ELR (cell line): ENCODE data around the gene IGFBP6.

Source experiments
- DNase-seq: peaks from one replicate; pipeline ENCODE4 v3.0.0-alpha.2; 2015; ENCODE audit warnings: low read depth

Gene IGFBP6

GRCh38 chr12:53120685-53121525, 23.4 kb downstream of the IGFBP6 start:
- no peak for DNase-seq

GRCh38 chr12:53122961-53123468, 25.5 kb downstream of the IGFBP6 start:
- DNase-seq: peak; percentile 35

GRCh38 chr12:53123578-53124351, 26.3 kb downstream of the IGFBP6 start:
- DNase-seq: peak; percentile 79

- no peak for DNase-seq
Measured at GRCh38 chr12:53124352-53124723, 26.9 kb downstream of the IGFBP6 start.

GRCh38 chr12:53127169-53127568, 29.7 kb downstream of the IGFBP6 start:
- DNase-seq: no peak

GRCh38 chr12:53128780-53129569, 31.5 kb downstream of the IGFBP6 start:
- DNase-seq: no peak

- DNase-seq: no peak
Measured at GRCh38 chr12:53131844-53132243, 34.4 kb downstream of the IGFBP6 start.

- no peak for DNase-seq
Measured at GRCh38 chr12:53133722-53134121, 36.3 kb downstream of the IGFBP6 start.

- no peak for DNase-seq
Measured at GRCh38 chr12:53143355-53143754, 45.9 kb downstream of the IGFBP6 start.

- peak; percentile 36 for DNase-seq
Measured at GRCh38 chr12:53145383-53146260, 48.2 kb downstream of the IGFBP6 start.

GRCh38 chr12:53147181-53147580, 49.7 kb downstream of the IGFBP6 start:
- no peak for DNase-seq

- no peak for DNase-seq
Measured at GRCh38 chr12:53147653-53148052, 50.2 kb downstream of the IGFBP6 start.

GRCh38 chr12:53151039-53151438, 53.6 kb downstream of the IGFBP6 start:
- DNase-seq: no peak
